Astrocyte of the cerebellum (primary cell): ENCODE results near the gene ATP9A.
"Not testable (repeated sequence)": the region's sequence is repeated elsewhere in the genome, so short reads cannot be mapped to it uniquely, and the experiment has no call there.

ENCODE experiments used
- DNase-seq: peaks from one replicate; pipeline ENCODE4 v3.0.0-alpha.2; 2011; ENCODE audit warnings: low read depth
- H3K4me3 ChIP-seq: 2 replicates; pipeline ENCODE4 v1.5.1; 2011; ENCODE audit warnings: mild to moderate bottlenecking, low read depth, low read length, moderate library complexity
- CTCF ChIP-seq: IDR thresholded peaks from 2 replicates; pipeline ENCODE4 v1.5.1; 2012; ENCODE audit warnings: low read length, low read depth, moderate library complexity, mild to moderate bottlenecking; ENCODE audit errors: missing control alignments
- in situ Hi-C: cut with HindIII; loops from 2 replicates; pipeline ENCODE4 v1.10.0; 2017; ENCODE audit warnings: low sequenced_read_pairs

Gene ATP9A

GRCh38 chr20:51648571-51648947 lies 119.6 kb downstream of the ATP9A start:
- no peak overlapping the region for H3K4me3 ChIP-seq
- in situ Hi-C loops = no loop called here
- TF ChIP-seq CTCF = no peak
- no peak for DNase-seq

- in situ Hi-C loops = no loop called here
- H3K4me3 ChIP-seq = no peak overlapping the region
- DNase-seq = no peak
- TF ChIP-seq CTCF = no peak
Measured at GRCh38 chr20:51647674-51648570, 120.3 kb downstream of the ATP9A start.

- DNase-seq, in situ Hi-C loops: not testable (repeated sequence)
Measured at GRCh38 chr20:51643810-51644209, 124.4 kb downstream of the ATP9A start.

GRCh38 chr20:51643390-51643789 lies 124.8 kb downstream of the ATP9A start:
- no peak for TF ChIP-seq CTCF
- H3K4me3 ChIP-seq = no peak overlapping the region
- DNase-seq = no peak
- in situ Hi-C loops = no loop called here

More at GRCh38 chr20:51643810-51644209, 124.4 kb downstream of the ATP9A start:
- not testable (repeated sequence) for H3K4me3 ChIP-seq

- TF ChIP-seq CTCF = no peak
- in situ Hi-C loops = no loop called here
- no peak overlapping the region for H3K4me3 ChIP-seq
- no peak for DNase-seq
Measured at GRCh38 chr20:51641866-51642265, 126.3 kb downstream of the ATP9A start.

GRCh38 chr20:51640743-51641142 lies 127.4 kb downstream of the ATP9A start:
- TF ChIP-seq CTCF = no peak
- in situ Hi-C loops = no loop called here
- no peak overlapping the region for H3K4me3 ChIP-seq
- DNase-seq = no peak

- in situ Hi-C loops = no loop called here
Measured at GRCh38 chr20:51639206-51639832, 128.9 kb downstream of the ATP9A start.

More at GRCh38 chr20:51639206-51639832, 128.9 kb downstream of the ATP9A start:
- H3K4me3 ChIP-seq = no peak overlapping the region
- DNase-seq = peak; percentile 54
- peak; percentile 89 for TF ChIP-seq CTCF
